GM21825 (cell line): ENCODE results near the gene POTEJ.
A peak's percentile ranks its signal among the peaks of the same experiment; 100 is the strongest.
"Not testable (repeated sequence)": the region's sequence is repeated elsewhere in the genome, so short reads cannot be mapped to it uniquely, and the experiment has no call there.

ENCODE experiments used
- ATAC-seq: cut with Tn5 transposase; IDR thresholded peaks from one replicate; pipeline ENCODE4 v1.9.1; 2021; ENCODE audit warnings: mild to moderate bottlenecking, moderate library complexity; ENCODE audit not compliant: unreplicated experiment

Gene POTEJ

DNA sequence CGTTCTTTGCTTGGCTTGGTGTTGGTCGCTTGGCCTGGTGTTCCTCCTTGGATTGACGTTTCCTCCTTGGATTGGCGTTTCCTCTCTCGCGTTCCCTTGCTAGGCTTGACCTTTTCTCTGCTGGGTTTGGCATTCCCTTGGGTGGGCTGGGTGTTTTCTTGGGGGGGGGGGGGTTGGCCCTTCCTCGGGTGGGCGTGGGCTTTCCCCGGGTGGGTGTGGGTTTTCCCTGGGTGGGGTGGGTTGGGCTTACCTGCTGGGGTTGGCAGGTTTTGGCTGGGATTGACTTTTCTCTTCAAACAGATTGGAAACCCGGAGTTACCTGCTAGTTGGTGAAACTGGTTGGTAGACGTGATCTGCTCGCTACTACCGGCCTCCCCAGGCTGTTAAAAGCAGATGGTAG is at the start of gene POTEJ:
Gene POTEJ (plus strand): TSS at position 301 of the 400 bp plus-strand sequence. CDS start 93 bp downstream, at position 394.
- ATAC-seq, result not testable (repeated sequence)

DNA sequence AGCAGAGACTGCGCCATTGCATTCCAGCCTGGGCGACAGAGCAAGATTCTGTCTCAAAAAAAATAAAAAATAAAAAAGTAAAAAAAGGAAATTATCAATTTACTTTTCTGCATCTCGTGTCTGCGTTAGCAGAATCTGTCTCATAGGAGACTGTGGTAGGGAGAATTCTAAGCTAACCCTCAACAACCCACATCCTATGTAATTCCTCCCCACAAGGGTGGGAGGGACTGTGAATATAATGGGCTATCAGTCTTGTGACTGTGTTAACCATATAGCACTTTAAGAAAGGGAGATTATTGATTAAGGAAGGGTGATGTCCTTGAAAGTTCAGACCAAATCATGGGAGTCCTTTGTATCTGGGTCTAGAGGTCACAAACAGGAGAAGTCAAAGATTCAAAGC is 45.1 kb upstream of the POTEJ start:
- ATAC-seq, result not testable (repeated sequence)

DNA sequence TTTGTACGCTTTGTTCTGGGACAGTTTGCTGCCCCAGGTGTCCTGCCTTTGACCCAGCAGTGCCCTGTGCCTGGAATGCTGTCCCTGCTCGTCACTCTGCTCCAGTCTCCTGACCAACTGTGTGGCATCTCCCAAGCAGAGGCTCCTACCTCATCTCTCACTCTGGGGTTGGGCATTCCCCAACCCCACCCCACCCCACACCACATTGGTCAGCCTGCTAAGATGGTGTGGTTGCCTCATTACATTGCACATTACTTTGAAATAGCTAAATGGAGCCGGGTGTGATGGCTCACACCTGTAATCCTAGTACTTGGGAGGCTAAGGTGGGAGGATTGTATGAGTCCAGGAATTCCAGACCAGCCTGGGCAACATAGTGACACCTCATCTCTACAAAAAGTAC is 39.3 kb upstream of the POTEJ start:
- not testable (repeated sequence) for ATAC-seq

DNA sequence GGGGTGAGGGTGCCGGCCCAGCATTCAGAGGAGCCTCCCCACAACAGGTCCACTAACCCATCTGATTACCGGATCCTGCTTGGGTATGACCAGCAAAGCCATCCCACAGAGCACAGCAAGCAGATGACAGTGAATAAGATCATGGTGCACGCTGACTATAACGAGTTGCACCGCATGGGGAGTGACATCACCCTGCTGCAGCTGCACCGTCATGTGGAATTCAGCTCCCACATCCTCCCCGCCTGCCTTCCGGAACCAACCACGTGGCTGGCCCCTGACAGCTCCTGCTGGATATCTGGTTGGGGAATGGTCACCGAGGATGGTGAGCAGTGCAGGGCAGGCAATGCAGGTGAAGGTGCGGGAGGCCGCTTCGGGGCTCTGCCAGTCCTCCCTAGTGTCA is 37.0 kb upstream of the POTEJ start:
- ATAC-seq, result not testable (repeated sequence)

DNA sequence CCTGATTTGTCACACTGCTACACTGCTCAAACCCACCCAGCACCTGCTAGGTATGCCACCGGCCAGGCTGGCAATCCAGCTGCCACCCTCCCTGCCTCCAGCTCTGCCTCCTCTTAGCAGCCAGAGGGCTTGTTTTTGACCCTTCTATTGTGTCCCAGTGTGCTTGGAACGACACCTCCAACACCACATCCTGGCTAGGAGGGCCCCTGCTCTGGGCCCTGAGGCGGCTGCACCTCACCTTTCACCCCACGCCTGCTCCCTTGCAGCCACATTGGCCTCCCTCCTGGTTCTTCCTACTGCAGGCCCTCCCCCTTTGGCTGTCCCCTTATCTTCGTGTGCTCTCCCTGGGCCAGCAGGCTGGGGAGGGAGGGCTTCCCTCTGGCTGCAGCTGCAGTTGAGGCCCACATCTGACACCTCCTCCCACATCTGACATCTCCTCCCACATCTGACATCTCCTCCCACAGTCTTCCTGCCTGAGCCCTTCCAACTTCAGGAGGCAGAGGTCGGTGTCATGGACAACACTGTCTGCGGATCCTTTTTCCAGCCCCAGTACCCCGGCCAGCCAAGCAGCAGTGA is 34.9 kb upstream of the POTEJ start:
- not testable (repeated sequence) for ATAC-seq

DNA sequence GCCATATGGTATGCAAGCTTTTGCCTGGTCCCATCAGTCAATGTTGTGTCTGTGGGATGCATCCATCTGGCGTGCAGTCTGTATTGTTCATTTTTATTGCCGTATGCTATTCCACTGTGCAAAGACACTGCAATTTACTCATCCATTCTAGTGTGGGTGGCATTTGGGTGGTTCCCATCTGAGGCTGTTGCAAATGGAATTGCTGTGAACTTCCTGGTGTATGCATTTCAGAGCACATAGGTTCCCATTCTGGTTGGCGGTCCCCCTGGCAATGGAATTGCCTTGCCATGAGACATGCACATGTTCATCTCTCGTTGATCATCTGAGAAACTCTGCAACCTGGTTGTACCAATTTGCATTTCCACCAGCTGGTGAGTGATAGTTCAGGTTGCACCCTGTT is 33.7 kb upstream of the POTEJ start:
- ATAC-seq, result not testable (repeated sequence)

DNA sequence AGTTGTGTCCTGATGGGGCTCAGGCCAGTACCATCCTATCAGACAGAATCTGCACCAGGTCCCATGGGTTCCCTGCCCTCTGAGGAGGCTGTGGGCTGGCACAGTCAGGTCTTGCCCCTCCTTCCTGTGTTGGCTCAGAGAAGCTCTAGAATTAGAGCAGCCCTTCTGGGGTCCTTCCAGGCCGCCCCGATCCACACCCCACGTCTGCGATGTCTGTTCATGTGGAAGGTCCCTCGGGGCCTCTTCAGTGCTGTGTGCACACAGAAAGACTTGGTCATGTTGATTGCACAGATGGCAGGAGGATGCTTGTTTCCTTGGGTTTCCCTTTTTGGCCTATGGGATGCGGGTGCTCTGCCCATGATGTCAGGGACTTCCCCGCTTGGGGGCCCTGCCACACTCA is 32.1 kb upstream of the POTEJ start:
- not testable (repeated sequence) for ATAC-seq

DNA sequence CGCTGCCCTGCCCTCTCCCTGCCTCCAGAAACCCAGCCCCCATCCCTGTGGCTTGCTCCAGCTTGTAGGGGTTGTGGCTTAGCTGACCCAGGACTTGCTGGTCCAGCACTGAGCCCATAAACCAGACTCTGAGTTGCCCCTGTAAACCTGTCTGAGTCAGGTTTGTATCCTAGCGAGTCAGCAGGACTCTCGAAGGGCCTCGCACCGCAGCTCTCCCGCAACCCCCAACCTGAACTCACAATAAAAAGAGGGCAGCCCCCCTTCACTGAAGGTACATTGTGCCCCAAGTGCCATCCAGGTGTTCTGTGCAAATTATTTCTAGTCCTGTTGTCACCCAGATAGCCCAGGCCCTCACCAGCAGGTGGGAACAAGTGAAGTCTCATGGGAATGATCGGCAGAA is 29.7 kb upstream of the POTEJ start:
- ATAC-seq, result not testable (repeated sequence)

DNA sequence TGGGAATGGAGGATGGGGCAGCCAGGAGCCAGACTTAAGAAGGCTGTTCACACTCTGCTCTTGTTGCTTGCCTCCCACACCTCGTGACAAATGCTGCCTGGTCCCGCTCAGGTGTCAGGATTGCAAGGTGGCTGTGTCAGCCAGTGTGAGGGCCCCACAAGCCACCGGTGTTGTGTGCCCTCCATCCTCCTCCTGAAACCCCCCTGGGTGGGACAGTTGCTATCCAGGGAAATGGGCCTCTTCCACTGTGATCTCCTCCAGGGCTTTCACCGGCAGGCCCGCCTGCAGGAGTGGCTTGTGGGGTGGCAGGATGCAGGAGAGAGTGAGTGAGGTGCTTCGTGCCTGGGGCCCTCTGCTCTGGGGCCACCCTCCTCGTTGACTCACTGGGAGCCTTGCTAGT is 28.3 kb upstream of the POTEJ start:
- ATAC-seq, result not testable (repeated sequence)

DNA sequence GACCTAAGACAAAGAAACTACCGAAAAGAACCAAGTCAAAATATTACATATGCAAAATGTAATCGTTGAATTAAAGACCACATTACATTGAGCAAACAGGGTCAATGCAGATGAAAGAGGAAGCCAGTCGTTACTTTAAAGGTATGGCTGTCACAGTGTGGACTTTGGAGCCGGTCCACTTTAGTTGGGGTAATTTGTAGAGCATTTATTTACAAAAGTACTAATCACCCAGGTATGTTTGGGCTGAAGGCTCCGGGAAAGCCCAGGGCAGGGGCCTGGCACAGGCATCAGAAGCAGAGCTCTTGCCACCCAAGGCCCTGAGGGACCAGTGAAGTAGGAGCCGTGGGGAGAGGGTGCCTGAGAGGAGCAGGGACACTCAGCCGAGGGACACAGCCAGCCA is 27.7 kb upstream of the POTEJ start:
- not testable (repeated sequence) for ATAC-seq

DNA sequence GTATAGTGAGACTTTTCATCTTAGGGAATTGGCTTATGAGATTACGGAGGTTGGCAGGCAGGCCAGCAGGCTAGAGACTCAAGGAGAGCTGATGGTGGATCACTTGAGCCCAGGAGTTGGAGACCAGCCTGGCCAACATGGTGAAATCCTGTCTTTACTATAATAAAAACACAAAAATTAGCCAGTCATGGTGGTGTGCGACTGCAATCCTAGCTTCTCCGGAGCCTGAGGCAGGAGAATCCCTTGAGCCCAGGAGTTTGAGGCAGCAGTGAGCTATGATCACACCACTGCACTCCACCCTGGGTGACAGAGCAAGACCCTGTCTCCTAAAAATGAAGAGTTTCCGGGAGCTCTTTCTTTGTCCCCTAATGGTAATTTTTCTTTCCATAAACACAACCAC is 26.5 kb upstream of the POTEJ start:
- not testable (repeated sequence) for ATAC-seq

DNA sequence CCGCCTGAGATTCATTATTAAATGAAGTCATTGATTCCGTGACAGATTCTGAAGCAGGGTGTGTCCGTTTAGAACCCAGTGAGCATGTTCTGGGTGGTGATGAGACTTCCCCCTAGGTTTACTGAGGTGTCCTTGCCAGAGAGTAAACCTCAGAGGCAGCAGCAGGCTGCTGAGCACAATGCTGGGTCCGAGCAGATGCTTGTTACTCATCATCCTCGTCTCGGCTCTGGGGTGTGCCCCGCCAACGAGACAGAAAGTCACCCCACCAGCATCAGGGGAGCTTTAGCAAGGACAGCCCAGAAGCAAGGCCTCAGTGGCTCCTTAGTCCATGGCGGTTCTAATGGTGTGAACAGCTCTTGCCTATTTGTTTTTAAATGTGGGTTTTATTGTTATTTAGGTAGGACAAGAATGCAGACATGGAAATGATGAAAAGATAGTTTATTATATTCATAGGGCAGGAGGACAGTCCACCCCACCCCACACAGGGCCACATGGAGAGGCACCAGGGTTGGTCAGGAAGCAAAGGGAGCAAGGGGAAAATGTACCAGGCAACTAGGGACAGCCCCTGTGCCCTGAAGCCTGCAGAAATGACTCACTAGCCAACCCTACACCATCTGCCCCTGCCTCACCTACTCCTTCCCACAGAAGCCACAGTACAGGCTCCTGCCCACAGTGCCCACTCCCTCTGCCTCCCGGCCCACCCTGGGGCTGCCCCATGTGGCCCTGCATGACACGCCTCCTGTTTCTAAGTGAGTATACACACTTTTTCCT is 22.4 kb upstream of the POTEJ start:
- peak; percentile 89 for ATAC-seq

DNA sequence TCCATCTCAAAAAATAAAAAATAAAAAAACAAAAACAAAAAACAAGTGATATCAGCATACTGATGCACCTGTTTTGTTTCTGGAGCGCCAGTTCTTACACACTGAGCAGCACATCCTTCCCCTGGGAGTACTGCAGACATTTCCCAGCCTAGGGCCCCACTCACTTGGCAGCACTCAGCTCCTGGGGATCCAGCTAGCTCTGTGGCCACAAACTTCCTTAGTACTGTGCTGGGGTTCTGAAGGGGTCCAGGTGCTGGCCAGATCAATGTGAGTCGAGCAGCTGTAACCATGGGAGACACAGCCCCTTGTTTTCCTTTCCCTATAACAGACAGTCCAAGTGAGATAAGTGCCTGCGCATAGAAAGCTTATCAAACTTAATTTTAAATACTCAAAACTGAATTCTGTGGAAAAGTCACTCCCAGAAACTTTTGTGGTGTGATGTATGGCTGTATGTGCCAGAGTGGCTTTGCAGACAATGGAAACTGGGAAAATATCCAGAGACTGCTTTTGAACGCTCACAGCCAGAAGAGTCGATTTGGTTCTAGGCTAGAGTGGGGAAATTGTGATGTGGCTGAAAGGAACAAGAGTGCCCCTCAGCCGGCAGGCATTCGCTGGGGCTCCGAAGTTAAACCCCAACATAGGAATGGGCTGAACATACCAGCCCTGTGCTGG is 20.9 kb upstream of the POTEJ start:
- not testable (repeated sequence) for ATAC-seq

DNA sequence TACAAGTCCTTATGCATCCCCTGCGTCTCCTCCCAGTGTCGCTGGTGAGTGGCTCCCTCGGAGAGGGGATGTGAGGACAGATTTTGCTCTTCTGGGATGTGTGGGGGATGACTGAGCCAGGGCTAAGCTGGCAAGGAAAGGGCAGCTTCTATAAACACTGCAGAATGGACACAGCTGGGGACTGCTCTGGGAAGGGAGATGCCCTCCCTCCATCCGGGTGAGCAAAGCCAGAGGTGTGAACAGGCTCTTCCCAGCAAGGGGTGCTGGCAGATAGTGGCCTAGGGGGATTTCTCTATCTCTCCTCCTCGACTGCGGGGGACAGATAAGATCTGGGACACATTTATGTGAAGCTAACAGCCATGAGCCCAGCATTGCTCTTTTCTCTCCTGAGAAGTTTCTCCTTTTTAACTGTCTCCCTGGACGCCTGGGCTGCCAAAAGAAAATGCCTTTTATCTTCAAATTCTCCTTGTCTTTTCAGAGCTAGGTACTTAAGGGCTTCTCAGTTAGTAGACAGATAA is 20.3 kb upstream of the POTEJ start:
- not testable (repeated sequence) for ATAC-seq

DNA sequence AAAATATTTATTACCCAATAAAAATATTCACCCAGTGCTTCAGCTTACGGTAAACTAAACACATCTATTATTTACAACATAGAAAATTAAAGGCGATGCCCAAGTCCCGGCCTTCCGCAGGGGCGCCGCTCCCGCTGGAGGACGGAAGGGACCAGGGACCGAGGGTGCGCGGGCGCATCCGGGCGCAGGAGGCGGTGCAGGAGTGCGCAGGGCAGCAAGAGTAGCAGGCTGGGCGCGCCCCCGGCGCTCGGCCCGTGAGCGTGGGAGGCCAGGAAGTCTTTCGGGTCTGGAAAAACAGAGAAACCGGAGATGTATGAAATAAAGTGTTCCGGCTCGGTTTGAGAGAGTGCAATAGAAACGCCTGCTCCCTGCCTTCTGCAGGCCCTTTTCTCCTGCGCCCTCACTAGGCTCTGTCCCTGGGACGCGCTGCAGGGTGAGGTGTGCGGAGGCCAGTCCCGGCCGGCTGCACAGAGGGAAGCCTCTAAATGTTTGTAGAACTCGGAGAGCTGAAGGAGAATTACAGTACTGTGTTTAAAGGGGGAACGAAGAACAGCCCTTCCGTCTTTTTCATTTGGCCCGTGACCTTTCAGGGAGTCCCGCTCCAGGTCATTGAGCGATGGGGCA is 18.3 kb upstream of the POTEJ start:
- not testable (repeated sequence) for ATAC-seq

DNA sequence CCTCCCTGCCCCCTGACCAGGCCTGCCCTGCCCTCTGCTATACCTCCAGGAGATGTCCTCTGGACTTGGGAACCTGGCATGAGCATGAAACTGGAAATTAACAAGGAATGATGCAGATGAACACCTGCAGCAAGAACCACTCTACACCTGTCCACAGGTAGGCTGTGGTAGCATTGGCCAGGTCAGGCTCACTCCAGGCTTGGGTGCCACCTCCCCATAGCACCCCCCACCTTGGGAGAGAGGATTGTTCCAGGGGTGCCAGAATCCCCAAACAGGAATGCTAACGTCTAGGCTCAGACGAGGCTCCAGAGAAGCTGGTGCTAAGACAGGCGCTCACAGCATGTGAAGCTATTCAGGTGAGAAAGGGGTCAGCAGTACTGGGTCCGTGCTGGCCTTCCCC is 17.2 kb upstream of the POTEJ start:
- ATAC-seq, result not testable (repeated sequence)

DNA sequence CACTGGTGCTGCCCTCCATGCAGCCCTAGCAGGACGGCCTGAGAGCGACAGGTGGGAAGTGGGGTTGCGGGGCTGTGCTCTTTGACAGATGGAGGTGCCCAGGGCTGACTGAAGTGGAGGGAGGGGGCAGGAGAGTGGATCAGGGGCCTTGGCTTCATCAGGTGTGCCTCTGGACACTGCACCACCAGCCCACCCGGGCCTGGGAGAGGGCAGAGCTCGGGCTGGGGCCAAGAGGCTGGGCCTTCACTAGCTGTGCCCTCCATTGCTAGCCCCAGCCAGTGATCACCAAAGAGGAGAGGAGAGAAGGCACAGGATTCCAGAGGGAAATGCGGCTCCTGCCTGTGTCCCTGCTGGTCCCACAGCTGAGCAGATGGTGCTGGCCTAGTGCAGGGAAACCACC is 14.5 kb upstream of the POTEJ start:
- ATAC-seq, result not testable (repeated sequence)

DNA sequence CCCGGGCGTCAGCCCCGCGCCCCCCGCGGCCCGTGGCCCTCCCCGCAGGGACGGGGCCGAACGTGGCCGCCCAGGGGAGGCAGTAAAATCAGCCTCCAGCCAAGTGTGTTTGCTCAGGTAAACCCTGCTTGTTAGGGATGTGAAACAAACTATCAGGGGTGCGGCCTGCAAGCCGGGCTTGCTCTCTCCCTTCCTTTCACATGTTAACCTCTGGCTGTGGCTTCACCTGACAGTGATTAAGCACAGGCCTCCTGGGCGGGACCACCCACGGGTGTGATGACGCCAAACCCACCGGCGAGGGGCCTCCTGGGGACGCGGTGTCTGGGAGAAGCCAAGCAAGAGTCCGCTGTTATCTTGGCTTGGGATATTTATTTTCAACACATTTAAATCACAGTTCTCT is 13.2 kb upstream of the POTEJ start:
- ATAC-seq, result not testable (repeated sequence)

DNA sequence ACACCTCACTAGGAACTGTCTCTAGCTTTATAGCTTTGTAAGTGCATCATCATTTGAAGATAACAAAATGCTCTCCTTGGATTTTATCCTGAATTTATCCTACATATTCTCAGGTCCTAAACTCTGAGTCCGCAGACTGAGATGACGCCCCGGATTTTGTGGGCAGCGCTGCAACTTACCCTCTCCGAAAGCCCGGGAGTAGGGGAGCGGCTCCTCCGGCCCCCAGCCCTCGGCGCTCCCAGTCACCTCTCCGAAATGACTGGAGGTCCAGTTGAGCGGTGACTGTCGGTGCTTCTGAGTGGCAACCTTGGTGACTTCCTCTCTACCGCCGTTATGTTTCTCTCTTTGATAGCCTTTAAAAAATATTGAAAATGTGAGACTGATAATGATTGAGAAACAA is 12.8 kb upstream of the POTEJ start:
- ATAC-seq, result not testable (repeated sequence)

DNA sequence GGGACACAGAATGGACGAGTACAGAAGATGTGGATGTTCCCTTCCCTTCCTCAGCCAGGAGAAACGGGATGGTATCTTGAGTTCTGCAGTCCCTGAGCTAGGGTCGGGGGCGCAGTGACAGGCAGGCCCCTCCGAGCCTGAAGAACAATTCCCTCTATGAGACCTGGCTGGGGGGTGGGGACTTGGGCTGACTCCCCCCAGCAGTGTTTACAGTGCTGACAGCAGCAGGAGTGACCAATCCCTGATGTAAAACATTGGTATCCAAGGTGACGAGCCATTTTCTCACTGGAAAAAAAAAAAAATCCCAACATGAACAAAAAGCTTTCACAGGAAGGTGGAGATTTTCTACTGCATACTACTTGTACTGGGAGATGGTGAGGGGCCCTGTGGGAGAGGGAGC is 11.8 kb upstream of the POTEJ start, which contains the start of gene CFC1:
Gene CFC1 (minus strand): TSS at position 183 of the 400 bp plus-strand sequence. CDS start 288 bp downstream, outside the sequence.
- not testable (repeated sequence) for ATAC-seq

DNA sequence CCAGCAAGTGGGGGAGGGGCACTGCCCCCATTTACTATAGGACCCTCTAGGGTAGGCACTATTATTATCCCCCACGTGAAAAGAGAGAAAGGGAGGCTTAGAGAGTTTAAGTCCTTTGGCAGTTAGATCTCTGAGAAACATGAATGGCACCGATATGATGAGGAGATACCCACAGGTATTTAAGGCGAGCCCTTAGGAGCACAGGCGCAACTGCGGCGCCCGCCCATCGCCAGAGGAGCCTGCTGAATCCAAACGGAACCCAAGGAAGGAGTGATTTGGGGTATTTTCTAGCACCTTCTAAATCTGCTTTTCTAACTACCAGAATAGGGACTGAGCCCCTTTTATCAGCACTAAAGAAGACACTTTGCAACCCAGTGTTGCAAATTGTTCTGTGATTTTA is 11.3 kb upstream of the POTEJ start:
- not testable (repeated sequence) for ATAC-seq
